ENCODE measurements around the gene GOLGA7B.

The GOLGA7B gene

DNA sequence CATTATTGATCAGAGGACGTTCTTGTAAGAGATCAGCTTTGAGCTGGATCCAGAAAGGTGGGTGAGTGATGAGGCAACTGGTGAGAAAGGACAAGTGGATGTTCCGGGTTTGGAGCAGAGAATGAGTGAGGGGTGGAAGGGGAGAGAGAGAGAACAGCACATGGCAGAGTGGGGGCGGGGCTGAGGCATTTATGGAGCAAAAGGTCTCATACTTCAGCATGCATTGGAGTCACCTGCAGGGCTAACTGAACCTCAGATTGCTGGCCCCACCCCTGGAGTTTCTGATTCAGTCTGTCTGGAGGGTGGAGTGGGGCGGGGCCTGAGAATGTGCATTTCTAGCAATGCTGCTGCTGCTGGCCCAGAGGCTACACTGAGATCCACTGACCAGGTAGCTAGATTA is 71.2 kb downstream of the GOLGA7B start:
- DNase-seq (ENCODE audit: low read depth in 1 of 2, low spot score in 1 of 2), result no peak

All from activated CD4-positive, alpha-beta T cell treated with anti-CD3 and anti-CD28 coated beads, Interleukin-2, amount 50 U/mL, for 24 hours (primary cell).